Left colon (tissue), 2 donors: ENCODE measurements around the gene CAPN11. TPM values are rescaled to one million over a fixed set of nuclear protein-coding genes. Genes with fewer than 3 reads are reported as not detected.
"Not testable (repeated sequence)": the region's sequence is repeated elsewhere in the genome, so short reads cannot be mapped to it uniquely, and the experiment has no call there.

ENCODE experiments used
- ATAC-seq: fragments of 200-7000 bp; cut with Tn5 transposase; one replicate; pipeline ENCODE4 v1.9.1; 2020; ENCODE audit warnings: mild to moderate bottlenecking, moderate library complexity
- DNase-seq, 2 donors: peaks; one replicate each; pipeline ENCODE4 v3.0.0-alpha.2; 2020
- intact Hi-C, 2 donors: fragments of 100-400 bp; cut with DNase I in 1 of 2; cut with micrococcal nuclease in 1 of 2; formaldehyde crosslinking; loops; one replicate each; pipeline versions ENCODE4 v1.11.2 to v1.14.0; 2022; cut with DNase I, micrococcal nuclease
- total RNA-seq, 2 donors: library from RNA; stranded (reverse); fragmentation: NEBNext Ultra II Directional; extraction: Animal tissue kit (Norgen Biotek cat#: 25700); gene quantifications; one replicate each; pipeline ENCODE4 v1.2.1, GENCODE V29; 2021
- donor health status: DM: no; HTN: no; CAD: no.
- donor health status: DM: yes; HTN: yes; CAD: no.

CAPN11 gene
- total RNA-seq, 2 donors from 2014 or later: 0.70 to 3.0 TPM

- intact Hi-C loops: no loop called here
- peak; percentile 40 to 70 for DNase-seq
- peak; percentile 37 for ATAC-seq
Measured at GRCh38 chr6:44128020-44128917, 30.4 kb upstream of the CAPN11 start.

GRCh38 chr6:44129841-44130322, 28.7 kb upstream of the CAPN11 start:
- intact Hi-C loops: no loop called here
- ATAC-seq (no peak), DNase-seq (no peak)

- DNase-seq: peak; percentile 75 to 90
- peak; percentile 60 for ATAC-seq
- intact Hi-C loops: no loop called here
Measured at GRCh38 chr6:44131892-44132291, 26.7 kb upstream of the CAPN11 start.

GRCh38 chr6:44132476-44132875, 26.1 kb upstream of the CAPN11 start:
- DNase-seq: peak; percentile 68 to 87
- intact Hi-C loops: no loop called here
- ATAC-seq: peak; percentile 76

GRCh38 chr6:44133003-44133931, 25.4 kb upstream of the CAPN11 start:
- intact Hi-C loops: no loop called here
- peak; percentile 81 for ATAC-seq
- DNase-seq: peak; percentile 64 to 83

GRCh38 chr6:44133981-44134711, 24.5 kb upstream of the CAPN11 start:
- ATAC-seq (no peak), DNase-seq (peak in 1 of 2 donors; percentile 31)
- intact Hi-C loops: no loop called here

GRCh38 chr6:44135173-44135758, 23.4 kb upstream of the CAPN11 start:
- intact Hi-C loops: no loop called here
- ATAC-seq: no peak
- no peak for DNase-seq

- no peak for DNase-seq
- ATAC-seq: no peak
- intact Hi-C loops: no loop called here
Measured at GRCh38 chr6:44135875-44136274, 22.7 kb upstream of the CAPN11 start.

GRCh38 chr6:44138717-44139350, 19.8 kb upstream of the CAPN11 start:
- DNase-seq (no peak), ATAC-seq (no peak)
- intact Hi-C loops: no loop called here

GRCh38 chr6:44139351-44139743, 19.3 kb upstream of the CAPN11 start:
- intact Hi-C loops: no loop called here
- DNase-seq: no peak

GRCh38 chr6:44142835-44143234, 15.8 kb upstream of the CAPN11 start:
- intact Hi-C loops: no loop called here
- DNase-seq (no peak), ATAC-seq (no peak)

More at GRCh38 chr6:44139351-44139743, 19.3 kb upstream of the CAPN11 start:
- no peak for ATAC-seq

GRCh38 chr6:44143731-44144130, 14.9 kb upstream of the CAPN11 start:
- ATAC-seq (no peak), DNase-seq (no peak)
- intact Hi-C loops: no loop called here

- ATAC-seq, DNase-seq, intact Hi-C loops: not testable (repeated sequence)
Measured at GRCh38 chr6:44144536-44144935, 14.1 kb upstream of the CAPN11 start.

GRCh38 chr6:44145839-44146238, 12.8 kb upstream of the CAPN11 start:
- intact Hi-C loops: no loop called here
- ATAC-seq (peak; percentile 25), DNase-seq (no peak)

- ATAC-seq (no peak), DNase-seq (no peak)
- intact Hi-C loops: no loop called here
Measured at GRCh38 chr6:44146685-44147084, 11.9 kb upstream of the CAPN11 start.

- no peak for DNase-seq
- intact Hi-C loops: no loop called here
Measured at GRCh38 chr6:44147256-44147655, 11.4 kb upstream of the CAPN11 start.

GRCh38 chr6:44148306-44148705, 10.3 kb upstream of the CAPN11 start:
- no peak for DNase-seq
- intact Hi-C loops: no loop called here
- no peak for ATAC-seq

More at GRCh38 chr6:44147256-44147655, 11.4 kb upstream of the CAPN11 start:
- no peak for ATAC-seq
